ENCODE results near the gene KCTD5.
"Not testable (repeated sequence)": the region's sequence is repeated elsewhere in the genome, so short reads cannot be mapped to it uniquely, and the experiment has no call there.

KCTD5 gene

DNA sequence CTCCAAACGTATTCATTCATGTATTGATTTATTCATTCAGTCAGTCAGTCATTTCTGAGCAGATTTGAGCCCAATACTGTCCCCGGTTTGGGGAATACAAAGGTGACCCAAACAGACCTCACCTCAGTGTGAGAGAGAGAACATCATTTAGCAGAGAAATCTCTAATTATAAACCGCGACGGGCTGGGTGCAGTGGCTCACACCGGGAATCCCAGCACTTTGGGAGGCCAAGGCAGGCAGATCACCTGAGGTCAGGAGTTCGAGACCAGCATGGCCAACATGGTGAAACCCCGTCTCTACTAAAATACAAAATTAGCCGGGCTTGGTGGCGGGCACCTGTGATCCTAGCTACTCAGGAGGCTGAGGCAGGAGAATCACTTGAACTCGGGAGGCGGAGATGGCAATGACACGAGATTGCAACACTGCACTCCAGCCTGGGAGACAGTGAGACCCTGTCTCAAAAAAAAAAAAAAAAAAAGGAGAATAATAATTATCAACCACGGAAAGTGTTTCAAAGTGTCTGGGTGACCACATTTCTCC, 39.4 kb downstream of the KCTD5 start:
- not testable (repeated sequence) for DNase-seq (ENCODE audit: extremely low read depth in 1 of 2, low read depth in 1 of 2)

DNA sequence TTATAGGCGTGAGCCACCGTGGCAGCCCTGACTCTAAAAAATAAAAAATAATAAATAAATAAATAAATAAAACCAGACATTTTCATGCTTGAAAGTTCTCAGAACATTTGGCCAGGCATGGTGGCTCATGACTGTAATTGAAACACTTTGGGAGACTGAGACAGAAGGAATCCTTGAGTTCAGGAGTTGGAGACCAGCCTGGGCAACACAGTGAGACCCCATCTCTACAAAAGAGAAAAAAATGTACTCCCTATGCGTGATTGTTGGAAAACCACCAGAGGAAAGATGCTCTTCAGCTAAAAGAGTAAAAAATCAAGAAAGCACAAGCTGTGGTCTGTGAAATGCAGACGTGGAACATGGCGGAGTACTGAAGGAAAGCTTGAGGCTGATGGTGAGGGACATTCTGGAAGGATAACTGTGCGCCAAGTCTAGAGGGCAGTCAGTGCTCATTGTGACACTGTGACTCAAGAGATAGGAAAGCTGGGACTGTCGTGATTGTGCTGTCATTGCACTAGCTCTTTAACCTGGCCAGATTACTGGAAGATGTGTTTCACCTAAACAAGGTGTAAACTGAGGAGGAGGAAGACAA, 41.9 kb downstream of the KCTD5 start:
- DNase-seq (ENCODE audit: extremely low read depth in 1 of 2, low read depth in 1 of 2), result no peak

DNA sequence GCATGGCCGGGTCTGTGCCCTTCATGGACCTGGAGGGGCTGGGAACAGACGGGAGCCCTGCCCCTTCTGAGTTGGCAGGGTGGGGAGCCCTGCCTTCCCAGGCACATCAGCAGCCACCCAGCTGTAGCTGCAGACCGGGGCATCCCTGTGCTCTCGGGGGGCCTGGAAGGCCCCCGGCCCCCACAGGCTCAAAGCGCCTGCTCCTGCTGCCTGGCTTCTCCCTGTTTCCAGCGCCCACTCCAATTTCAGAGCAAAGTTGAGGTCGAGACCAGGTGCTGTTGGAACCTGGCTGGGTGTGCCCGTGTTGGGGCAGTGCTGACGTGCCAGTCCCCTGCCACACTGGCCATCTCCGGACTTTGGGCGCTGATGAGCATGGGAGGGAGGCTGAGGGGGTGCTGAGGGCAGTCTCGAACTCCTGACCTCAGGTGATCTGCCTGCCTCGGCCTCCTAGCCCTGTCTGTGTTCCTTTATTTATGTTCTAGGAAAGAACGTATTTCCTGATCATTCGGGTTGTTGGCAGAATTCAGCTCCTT, 42.6 kb downstream of the KCTD5 start:
- DNase-seq (ENCODE audit: extremely low read depth in 1 of 2, low read depth in 1 of 2), result no peak

DNA sequence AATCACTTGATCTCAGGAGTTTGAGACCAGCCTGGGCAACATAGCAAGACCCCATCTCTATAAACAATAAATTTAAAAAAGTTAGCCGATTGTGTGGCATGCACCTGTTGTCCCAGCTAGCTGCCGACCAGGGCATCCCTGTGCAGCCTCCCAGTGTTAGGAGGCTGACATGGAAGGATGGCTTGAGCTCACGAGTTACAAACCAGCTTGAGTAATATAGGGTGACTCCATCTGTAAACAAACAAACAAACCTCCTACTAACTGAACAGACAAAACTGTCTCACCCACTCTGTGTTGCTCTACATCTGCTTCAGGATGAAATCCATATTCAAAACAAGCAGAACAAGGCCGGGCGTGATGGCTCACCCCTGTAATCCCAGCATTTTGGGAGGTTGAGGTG, 44.6 kb downstream of the KCTD5 start:
- DNase-seq (ENCODE audit: extremely low read depth in 1 of 2, low read depth in 1 of 2), result no peak

DNA sequence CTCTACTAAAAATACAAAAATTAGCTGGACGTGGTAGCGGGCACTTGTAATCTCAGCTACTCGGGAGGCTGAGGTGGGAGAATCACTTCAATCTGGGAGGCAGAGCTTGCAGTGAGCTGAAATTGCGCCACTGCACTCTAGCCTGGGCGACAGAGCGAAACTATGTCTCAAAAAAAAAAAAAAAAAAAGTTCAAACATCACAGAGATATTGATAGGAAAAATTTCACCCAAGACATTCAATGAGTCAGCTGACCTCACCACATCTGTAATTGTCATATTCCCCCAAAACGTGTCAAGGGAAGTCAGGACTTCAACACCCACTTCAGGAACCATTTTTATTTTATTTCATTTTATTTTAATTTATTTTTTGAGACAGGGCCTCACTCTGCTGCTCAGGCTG, 45.7 kb downstream of the KCTD5 start:
- DNase-seq (ENCODE audit: extremely low read depth in 1 of 2, low read depth in 1 of 2), result no peak

DNA sequence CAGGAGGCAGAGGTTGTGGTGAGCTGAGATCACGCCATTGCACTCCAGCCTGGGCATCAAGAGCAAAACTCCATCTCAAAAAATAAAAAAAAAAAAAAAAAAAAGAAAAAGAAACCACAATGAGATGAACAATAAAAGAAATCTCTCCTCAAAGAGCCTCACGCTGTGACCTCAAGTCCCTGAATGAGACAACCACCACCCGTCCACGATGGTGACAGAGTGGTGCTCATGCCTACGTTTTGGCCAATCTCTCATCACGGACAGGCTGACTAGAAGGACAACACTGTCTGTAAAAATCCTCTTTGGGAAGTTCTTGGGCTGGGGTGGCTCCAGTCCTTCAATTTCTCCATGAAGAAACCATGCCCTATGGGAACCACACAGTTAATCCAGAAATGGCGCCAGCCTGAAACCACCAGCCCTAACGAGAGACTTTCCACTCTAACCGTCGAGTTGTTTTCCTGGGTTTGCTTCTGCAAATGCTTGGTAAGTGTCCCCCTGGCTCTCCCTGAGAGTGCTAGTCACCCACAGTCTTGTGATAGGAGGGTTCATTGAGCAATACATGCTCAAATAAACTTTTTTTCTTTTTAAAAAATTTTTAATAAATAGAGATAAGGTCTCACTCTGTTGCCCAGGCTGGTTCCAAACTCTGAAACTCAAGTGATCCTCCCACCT, 52.7 kb downstream of the KCTD5 start:
- no peak for DNase-seq (ENCODE audit: extremely low read depth in 1 of 2, low read depth in 1 of 2)

DNA sequence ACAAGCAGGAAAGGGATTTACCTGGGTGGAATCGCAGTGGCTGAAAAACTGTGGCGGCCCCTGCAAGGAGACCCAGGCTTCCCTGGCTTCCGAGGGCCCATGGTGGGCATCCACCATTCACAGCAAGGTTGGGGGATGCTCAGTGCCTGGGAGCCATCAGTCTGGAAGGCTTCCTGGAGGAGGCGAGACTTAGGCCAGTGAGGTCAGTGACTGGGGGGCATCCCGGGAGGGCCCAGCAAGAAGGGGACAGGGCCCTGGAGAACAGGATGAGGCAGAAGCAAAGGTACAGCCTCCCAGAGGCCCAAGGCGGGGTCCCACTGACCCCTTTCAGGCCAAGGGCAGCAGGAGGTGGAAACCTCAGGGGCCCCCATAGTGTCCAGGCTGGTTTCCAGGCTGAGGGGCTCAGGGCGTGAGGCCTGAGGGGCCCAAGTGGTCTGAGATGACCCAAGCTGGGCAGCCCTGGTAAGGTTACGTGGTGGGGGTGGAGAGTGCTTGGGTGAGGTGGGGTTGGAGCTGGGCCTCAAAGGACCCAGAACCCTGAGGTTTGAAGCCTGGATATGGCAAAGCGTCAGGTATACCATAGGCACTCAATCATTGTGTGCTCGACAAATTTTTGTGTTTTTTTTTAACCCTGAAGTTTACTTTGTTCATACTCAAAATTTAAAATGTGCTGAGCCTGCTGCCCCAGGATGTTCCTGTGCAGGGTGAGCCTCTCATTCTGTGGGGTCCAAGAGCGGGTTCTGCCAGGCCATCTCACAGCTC, 54.3 kb downstream of the KCTD5 start:
- DNase-seq (ENCODE audit: extremely low read depth in 1 of 2, low read depth in 1 of 2), result no peak

DNA sequence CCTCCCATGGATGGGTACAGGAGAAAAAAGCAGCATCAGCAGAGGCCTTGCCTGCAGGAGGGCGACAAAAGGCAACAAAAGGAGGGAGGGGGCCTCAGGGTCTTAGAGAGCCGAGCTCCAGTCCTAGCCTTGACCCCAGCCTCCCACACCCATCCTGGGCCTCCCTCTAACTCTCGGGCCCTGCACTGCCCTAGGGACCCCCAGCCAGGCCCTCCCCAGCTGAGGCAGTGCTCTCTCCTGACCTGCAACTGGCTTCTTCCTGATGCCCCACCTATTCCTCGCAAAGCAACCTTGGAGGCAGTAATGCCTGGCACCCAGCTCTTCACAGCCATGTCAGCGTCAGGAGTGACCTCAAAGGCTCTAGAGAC, 54.9 kb downstream of the KCTD5 start:
- DNase-seq (ENCODE audit: extremely low read depth in 1 of 2, low read depth in 1 of 2), result no peak

DNA sequence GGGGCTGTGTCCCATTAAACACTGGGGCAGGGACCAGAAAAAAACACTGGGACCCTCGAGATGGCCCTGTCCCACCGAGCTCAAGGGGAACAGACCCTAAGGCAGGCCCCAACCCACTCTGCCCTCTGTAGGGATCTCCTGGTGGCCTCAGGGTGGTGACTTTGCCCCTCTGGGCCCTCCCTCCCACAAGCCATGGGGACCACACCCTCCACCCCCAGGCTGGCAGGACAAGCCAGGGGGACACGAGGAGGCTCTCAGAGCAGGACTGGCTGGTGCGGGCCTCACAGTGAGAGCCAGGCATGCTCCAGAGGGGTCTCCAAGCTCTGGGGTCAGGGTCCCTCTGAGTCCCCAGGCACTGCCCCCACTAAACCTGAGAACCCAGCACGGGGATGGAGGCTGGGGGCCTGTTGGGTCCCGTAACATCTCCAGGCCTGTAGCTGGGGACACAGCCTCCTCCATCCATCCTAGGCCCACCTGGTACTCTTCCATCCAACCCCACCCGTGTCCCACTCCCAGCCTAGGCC, 55.6 kb downstream of the KCTD5 start:
- no peak for DNase-seq (ENCODE audit: extremely low read depth in 1 of 2, low read depth in 1 of 2)

DNA sequence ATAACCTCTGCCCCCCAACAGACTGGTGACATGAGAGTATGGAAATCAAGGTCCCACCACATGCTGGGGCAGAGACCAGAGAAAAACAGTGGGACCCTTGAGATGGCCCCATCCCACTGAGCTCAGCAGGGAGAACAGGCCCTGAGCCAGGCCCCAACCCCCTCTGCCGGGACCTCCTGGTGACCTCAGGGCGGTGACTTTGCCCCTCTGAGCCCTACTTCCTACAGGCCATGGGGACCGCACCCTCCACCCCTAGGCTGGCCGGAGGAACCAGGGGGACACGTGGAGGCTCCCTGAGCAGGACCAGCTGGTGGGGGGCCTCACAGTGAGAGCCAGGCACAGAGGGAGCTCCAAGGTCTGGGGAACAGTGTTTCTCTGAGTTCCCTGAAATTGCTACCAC, 56.3 kb downstream of the KCTD5 start:
- DNase-seq (ENCODE audit: extremely low read depth in 1 of 2, low read depth in 1 of 2), result no peak

DNA sequence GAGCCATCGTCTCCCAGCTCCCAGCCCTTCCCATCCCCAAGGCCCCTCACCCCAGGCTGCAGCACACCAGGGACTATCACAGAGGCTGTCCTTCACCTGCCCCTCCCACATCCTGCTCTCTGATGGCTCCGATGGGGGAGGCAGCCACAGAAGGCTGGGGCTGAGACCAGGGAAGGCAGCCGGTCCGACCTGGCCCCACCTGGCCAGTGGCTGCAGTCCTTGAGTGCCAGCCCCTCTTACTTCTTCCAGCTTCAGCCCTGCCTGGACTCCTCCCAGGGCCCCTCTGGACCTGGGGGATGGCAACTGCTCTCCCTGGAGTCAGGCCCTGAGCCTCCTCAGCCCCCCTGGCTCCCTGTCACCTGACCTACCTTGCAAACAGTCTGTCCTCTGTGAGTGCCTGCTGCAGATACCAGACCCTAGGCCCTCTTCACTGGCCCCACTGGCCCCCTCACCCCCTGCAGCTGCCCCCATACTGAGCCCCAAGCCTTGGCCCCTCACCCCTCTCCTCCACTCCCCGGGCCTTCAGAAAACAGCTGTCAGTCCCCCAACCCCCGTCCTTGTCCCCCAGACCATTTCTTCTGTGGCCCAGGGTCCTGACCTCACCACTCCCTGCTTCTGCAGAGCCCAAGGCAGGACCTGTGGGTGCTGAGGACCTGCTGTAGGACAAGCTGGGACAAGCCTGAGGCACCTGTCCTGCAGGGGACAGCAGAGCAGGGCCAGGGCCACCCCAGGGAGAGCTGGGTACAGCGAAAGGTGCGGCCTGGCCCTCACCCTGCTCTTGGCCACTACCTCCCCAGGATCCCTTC, 57.5 kb downstream of the KCTD5 start:
- DNase-seq (ENCODE audit: extremely low read depth in 1 of 2, low read depth in 1 of 2), result no peak

DNA sequence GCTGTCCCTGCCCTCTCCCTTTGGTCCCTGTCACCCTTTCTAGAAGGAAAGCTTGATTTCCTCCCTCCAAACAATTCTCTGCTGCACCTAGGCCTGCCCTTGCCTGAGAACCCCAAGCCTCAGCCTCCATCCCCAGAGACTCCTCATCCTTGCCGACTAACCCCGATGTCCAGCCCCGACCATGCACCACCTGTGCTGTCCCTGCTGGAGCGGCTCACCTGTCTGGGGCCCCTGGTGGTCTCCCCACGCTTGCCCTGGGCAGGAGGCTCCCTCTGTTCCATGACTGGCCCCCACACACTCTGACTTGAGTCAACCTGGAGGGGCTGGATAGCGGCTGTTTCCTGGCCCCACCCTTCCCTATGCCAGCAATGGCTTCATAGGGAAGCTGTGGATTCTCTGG, 58.2 kb downstream of the KCTD5 start:
- DNase-seq (ENCODE audit: extremely low read depth in 1 of 2, low read depth in 1 of 2), result no peak

DNA sequence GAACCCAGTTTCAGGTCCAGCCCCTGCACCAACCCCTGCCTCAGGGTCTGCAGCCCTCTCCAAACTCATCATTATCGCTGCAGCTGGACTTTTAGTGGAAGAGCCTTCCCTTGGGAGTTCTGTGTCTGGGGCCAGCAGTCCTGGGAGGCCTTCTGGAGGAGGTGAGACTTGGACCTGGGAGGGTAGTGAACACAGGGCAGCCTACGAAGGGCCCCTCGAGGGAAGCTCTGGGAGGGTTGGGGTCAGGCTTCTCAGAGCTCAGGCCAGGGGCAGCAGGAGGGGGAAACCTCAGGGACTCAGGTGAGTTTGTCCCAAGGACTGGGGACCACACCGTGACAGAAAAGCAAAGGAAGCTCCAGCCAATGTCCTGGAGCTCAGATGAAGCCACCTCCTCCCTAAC, 58.8 kb downstream of the KCTD5 start:
- no peak for DNase-seq (ENCODE audit: extremely low read depth in 1 of 2, low read depth in 1 of 2)

DNA sequence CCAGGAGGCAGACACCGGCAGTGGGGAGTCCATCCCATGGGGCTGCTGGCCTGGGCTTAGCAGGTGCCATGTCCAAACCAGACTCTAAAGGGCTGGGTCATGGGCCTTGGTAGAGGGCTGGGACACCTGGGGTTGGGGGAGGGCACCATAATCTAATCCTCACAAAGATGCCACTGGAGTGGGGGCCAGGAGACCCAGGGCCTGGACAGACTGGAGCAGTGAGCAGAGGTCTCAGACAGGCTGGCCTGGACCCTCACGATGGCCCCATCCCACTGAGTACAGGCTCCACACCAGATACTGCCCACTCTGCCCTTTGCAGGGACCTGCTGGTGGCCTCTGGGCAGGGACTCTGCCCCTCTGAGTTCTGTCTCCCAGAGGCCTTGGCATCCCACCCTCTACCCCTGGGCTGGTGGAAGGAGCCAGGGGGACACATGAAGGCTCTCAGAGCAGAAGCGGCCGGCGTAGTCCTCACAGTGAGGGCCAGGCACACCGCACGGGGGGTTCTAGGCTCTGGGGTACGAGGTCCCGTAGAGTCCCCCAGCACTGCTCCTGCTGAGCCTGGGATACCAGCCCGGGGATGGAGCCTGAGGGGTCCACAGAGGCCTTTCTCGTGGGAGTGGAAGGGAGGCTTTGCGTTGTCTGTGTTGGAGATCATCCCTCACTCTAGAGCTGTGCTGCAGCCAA, 60.1 kb downstream of the KCTD5 start:
- no peak for DNase-seq (ENCODE audit: extremely low read depth in 1 of 2, low read depth in 1 of 2)

DNA sequence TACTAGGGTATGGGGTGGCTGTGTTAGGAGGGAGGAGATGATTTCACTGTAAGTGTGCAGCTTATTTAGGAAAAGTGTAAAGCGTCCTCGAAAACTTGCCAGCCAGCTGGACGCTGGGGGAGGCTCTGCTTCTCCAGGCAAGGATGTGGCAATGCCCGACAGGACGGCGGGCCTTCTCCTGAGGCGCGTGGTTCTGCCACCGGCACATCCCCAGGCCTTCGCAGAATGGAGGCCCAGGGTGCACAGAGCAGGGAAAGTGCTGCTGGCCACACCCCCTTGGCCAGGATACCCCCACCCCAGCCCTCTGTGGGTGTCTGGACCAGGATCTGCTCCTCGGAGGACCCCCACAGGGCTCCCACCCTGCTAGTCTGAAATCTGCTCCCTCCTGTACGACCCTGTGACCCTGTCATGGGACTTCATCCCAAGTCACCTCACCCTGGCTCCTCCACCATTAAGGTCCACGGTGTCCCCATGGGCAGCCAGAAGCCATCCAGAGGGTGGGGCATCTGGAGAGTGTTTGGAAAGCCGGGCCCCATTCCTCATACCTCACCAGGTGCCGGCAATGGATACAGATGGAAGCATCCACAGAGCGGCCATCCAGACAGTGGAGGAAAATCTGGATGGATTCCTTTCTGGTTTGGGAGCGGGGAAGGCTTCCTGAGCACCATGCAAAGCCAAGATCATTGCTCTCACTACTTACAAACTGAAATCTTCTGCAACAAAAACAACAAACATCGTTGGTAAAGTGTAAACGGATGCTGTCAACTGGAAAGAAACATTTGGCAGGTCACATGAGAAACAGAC, 60.9 kb downstream of the KCTD5 start:
- no peak for DNase-seq (ENCODE audit: extremely low read depth in 1 of 2, low read depth in 1 of 2)

DNA sequence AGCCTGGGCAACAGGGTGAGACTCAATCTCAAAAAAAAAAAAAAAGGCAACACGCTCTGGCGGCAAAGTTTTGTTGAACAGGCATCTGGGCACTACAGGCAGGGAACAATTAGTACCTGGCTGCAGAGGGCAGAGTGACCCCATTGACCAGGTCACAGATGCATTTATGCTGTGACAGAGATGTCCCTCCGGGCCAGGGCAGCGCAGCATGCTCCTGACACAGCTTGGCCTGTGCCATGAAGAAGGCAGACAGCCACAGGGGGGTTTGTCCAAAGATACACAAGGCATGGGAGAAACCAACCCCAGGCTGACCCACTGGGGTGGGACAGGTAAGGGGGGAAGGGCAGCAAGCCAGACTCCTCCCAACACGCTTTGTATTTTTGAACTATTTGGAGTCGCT, 62.4 kb downstream of the KCTD5 start:
- DNase-seq (ENCODE audit: extremely low read depth in 1 of 2, low read depth in 1 of 2), result no peak

DNA sequence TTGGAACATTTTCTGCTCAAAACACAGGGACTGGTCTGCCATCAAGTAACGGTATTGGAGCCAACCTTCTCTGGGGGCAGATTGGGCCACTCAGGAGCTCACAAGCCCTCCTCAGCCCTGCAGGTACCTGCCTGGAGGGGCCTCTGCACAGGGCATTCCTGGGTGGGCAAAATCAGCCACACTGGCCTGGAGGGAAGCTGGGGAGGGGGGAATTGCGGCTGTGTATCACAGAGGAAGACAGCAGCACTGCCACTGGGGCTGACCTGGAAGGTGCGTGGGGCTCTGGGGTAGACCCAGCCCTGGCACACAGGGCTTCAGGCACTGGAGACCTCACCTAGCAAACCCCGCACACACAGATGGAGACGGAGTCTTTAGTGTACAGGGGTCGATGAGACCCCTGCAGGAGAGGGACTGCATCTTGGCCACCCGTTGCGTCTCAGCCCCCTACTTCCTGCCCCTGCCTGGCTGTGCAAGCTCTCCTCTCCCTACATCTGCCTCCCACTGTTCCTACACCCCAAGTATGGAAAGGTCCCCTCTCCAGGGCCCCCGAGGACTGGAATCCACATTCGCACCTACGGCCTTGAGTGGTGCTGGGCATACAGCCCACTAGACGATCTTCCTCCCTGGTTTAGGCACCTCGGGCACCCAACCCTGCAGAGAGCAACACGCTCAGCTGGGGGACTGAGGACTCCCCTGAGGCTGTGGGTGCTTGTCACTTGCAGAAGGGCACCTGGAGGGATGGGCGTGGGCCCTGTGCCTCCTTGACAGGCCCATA, 63.0 kb downstream of the KCTD5 start:
- no peak for DNase-seq (ENCODE audit: extremely low read depth in 1 of 2, low read depth in 1 of 2)

DNA sequence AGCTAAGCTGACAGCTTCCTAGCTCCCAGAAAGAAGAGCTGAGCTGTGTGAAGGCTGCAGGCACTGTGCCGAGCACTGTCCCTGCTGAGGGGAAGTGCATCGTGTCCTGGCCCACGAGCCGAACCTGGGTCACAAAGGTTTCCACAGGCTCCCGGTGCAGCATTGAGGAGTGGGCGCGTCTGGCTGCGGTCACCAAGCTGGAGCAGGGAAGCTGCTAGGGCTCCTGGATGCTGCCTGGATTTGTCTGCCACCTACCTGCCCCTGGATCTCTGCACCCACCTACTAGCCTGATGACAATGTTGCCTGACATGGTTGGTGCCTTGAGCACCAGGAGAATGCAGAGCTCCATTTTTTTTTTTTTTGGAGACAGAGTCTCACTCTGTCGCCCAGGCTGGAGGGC, 63.6 kb downstream of the KCTD5 start:
- no peak for DNase-seq (ENCODE audit: extremely low read depth in 1 of 2, low read depth in 1 of 2)

Data from activated CD8-positive, alpha-beta memory T cell treated with anti-CD3 and anti-CD28 coated beads for 1 hour (primary cell).